ENCODE data around the gene MAPK12. TPM values are rescaled to one million over a fixed set of nuclear protein-coding genes. Genes with fewer than 3 reads are reported as not detected.

The MAPK12 gene
- total RNA-seq, 3 donors from 2014 or later: 3.8 to 9.8 (median 5.3) TPM

DNA sequence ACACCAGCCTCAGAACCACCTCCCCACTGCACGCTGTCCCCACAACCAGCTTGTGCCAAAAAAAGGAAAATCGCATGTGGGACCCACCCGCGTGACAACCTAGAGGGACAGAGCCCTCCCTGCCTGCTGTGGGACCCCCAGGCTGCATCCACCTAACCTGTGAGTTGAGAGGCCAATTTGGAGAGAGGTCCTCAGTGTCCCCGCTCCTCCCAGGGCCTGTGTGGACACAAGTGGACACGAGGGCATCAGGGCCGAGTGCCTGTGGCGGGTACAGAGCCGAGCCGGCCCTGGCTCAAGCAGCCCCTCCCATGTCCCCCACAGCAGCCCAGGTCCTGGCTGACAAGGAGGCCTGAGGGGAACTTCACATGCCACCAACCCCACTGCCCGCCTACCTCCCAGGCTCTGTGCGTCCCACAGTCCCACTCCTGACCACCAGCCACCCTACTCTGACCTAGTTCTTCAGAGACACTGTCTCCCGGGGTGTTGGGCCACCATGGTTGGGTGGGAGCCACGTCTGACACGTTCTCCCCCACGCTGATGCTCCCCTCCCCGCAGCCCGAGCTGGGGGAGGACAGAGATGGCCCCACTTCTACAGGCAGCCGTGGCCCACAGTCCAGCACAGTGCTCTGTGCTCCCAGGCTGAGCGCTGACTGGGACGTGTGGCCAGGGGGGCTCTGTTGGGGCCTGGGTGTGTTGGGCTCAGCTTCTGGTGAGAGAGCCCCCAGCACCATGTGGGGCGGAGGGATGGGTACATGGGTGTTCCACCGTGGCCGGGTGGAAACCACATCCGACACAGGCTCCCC, 41.5 kb downstream of the MAPK12 start:
- Histone ChIP-seq H3K9me3 (no peaks in the 10 kb centered on the region), H3K27me3 (no peaks in the 10 kb centered on the region), H3K4me1 (no peaks in the 10 kb centered on the region), H3K36me3 (peaks cover 30% of the 10 kb centered on the region), H3K27ac (no peak overlapping the region), H3K4me3 (no peak overlapping the region)
- intact Hi-C loops (cut with DNase I; ENCODE audit: low total_unique reads): no loop called here
- no peak for DNase-seq (ENCODE audit: low spot score in 2 of 2)
- TF ChIP-seq POLR2AphosphoS5 (IDR thresholded peaks at IDR 0.05) (no peak), POLR2A (IDR thresholded peaks at IDR 0.05) (no peak)
- TF ChIP-seq, protein P1, sequence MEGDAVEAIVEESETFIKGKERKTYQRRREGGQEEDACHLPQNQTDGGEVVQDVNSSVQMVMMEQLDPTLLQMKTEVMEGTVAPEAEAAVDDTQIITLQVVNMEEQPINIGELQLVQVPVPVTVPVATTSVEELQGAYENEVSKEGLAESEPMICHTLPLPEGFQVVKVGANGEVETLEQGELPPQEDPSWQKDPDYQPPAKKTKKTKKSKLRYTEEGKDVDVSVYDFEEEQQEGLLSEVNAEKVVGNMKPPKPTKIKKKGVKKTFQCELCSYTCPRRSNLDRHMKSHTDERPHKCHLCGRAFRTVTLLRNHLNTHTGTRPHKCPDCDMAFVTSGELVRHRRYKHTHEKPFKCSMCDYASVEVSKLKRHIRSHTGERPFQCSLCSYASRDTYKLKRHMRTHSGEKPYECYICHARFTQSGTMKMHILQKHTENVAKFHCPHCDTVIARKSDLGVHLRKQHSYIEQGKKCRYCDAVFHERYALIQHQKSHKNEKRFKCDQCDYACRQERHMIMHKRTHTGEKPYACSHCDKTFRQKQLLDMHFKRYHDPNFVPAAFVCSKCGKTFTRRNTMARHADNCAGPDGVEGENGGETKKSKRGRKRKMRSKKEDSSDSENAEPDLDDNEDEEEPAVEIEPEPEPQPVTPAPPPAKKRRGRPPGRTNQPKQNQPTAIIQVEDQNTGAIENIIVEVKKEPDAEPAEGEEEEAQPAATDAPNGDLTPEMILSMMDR (IDR thresholded peaks at IDR 0.05): no peak

- no peaks in the 10 kb centered on the region for H3K9me3 ChIP-seq
- DNase-seq (ENCODE audit: low spot score in 2 of 2): peak; percentile 74 to 87
- TF ChIP-seq POLR2AphosphoS5 (IDR thresholded peaks at IDR 0.05) (no peak), POLR2A (IDR thresholded peaks at IDR 0.05) (no peak)
- TF ChIP-seq, protein P1 (IDR thresholded peaks at IDR 0.05): no peak
- no peak overlapping the region for H3K27ac ChIP-seq
- H3K36me3 ChIP-seq: peaks cover 28% of the 10 kb centered on the region
- no peaks in the 10 kb centered on the region for H3K4me1 ChIP-seq
- no peak overlapping the region for H3K4me3 ChIP-seq
- H3K27me3 ChIP-seq: no peaks in the 10 kb centered on the region
- intact Hi-C loops (cut with DNase I; ENCODE audit: low total_unique reads): no loop called here
Observed at GRCh38 chr22:50218996-50219727, 42.3 kb downstream of the MAPK12 start.

DNA sequence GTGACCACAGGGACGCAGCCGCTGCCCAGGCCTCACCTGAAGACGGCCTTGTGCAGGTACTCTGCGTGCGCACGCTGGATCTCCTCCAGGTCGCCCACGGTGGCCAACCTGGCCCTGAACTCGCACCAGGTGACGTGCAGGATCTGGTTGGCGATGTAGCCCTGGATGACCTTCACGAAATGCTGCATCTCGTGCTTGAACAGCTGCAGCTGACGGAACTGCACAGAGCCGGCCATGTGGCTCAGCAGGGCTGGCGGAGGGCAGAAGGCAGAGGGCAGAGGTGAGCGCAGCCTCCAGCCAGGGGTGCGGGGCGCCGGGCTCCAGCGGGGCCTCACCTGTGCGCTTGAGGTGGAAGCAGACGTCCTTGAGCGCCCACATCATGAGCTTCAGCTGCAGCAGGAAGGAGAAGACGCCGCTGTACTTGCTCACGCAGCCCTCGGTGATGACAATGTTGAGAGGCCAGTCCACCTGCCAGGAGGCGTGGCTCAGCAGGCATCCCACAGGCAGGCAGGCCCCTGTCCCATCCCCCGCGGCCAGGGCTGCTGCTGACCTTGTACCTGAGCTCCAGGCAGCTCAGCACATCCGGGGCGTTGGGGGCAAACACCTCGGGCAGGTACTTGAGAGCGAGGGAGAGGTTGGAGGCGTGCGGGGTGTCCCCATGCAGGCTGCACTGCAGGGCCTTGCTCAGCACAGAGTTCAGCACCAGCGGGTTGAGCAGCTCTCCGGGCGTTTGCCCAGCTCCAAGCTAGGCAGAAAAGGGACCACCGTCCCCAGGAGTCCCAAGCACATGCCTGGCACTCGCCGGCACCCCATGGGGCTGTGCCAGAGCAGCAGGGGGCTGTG, 43.1 kb downstream of the MAPK12 start:
- Histone ChIP-seq H3K9me3 (no peaks in the 10 kb centered on the region), H3K36me3 (peaks cover 26% of the 10 kb centered on the region), H3K27me3 (no peaks in the 10 kb centered on the region), H3K4me1 (no peaks in the 10 kb centered on the region), H3K4me3 (no peak overlapping the region), H3K27ac (no peak overlapping the region)
- DNase-seq (ENCODE audit: low spot score in 2 of 2): no peak
- TF ChIP-seq POLR2A (IDR thresholded peaks at IDR 0.05) (no peak), POLR2AphosphoS5 (IDR thresholded peaks at IDR 0.05) (no peak)
- TF ChIP-seq, protein P1 (IDR thresholded peaks at IDR 0.05): no peak
- intact Hi-C loops (cut with DNase I; ENCODE audit: low total_unique reads): no loop called here

DNA sequence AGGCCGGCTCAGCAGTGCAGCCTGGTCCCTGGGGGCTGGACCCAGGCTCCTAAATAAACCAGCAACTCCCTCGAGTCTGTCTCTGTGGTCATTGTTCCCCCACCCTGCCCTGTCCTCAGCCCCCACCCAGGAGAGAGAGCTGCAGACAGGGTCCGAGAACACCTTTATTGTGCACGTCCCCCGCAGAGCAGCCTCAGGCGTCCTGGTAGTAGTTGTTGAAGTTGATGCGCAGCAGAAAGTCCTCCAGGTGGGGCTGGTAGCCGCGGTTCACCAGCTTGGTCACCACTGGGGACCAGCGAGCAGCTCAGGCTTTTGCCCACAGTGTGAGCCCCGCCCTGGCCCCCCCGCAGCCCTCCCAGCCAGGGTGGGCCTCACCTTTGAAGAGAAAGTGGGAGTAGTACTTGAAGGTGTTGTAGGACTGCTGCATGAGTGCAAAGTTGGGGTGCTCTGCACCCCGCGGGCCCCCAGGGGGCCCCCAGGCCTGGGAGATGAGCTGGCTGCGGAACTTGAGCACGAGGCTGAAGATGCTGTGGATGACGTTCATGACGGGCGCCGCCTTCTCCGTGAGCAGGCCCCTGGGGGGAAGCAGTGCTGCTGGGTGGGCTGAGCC, 43.8 kb downstream of the MAPK12 start:
- TF ChIP-seq, protein P1 (IDR thresholded peaks at IDR 0.05): no peak
- TF ChIP-seq POLR2AphosphoS5 (IDR thresholded peaks at IDR 0.05): no peak
- TF ChIP-seq POLR2A (IDR thresholded peaks at IDR 0.05): no peak
- intact Hi-C loops (cut with DNase I; ENCODE audit: low total_unique reads): no loop called here
- Histone ChIP-seq H3K27me3 (no peaks in the 10 kb centered on the region), H3K4me1 (no peaks in the 10 kb centered on the region), H3K4me3 (no peak overlapping the region), H3K27ac (no peak overlapping the region), H3K9me3 (no peaks in the 10 kb centered on the region), H3K36me3 (peaks cover 25% of the 10 kb centered on the region)
- DNase-seq (ENCODE audit: low spot score in 2 of 2): no peak

All from breast epithelium (tissue), 4 donors.